H9 (cell line): ENCODE data around the gene ZSCAN9. TPM values are rescaled to one million over a fixed set of nuclear protein-coding genes. Genes with fewer than 3 reads are reported as not detected.

Source experiments
- DNase-seq: peaks from one replicate; pipeline ENCODE4 v3.0.0-alpha.2; 2017
- H2AFZ ChIP-seq: one replicate; pipeline ENCODE4 v1.6.1; 2013; ENCODE audit warnings: mild to moderate bottlenecking, low read length, control low read depth, moderate library complexity
- H2AK5ac ChIP-seq: 2 replicates; pipeline ENCODE4 v1.6.1; 2013; ENCODE audit warnings: low read length, control low read depth, mixed read lengths; ENCODE audit not compliant: insufficient read length
- H2BK120ac ChIP-seq: one replicate; pipeline ENCODE4 v1.6.1; 2013; ENCODE audit warnings: low read depth, mild to moderate bottlenecking, low read length, control low read depth, inconsistent platforms; ENCODE audit not compliant: poor library complexity, severe bottlenecking
- H2BK12ac ChIP-seq: 2 replicates; pipeline ENCODE4 v1.6.1; 2013; ENCODE audit warnings: low read length, control low read depth, mixed read lengths, low read depth; ENCODE audit not compliant: insufficient read length
- H2BK15ac ChIP-seq: 2 replicates; pipeline ENCODE4 v1.6.1; 2013; ENCODE audit warnings: low read depth, low read length, control low read depth
- H2BK20ac ChIP-seq: one replicate; pipeline ENCODE4 v1.6.1; 2013; ENCODE audit warnings: low read depth, mild to moderate bottlenecking, low read length, control low read depth, inconsistent platforms; ENCODE audit not compliant: poor library complexity, severe bottlenecking
- H2BK5ac ChIP-seq: 2 replicates; pipeline ENCODE4 v1.6.1; 2013; ENCODE audit warnings: low read length, control low read depth, mixed read lengths; ENCODE audit not compliant: insufficient read length
- H3K14ac ChIP-seq: 2 replicates; pipeline ENCODE4 v1.6.1; 2013; ENCODE audit warnings: low read length, control low read depth; ENCODE audit not compliant: insufficient read depth
- H3K18ac ChIP-seq: 2 replicates; pipeline ENCODE4 v1.6.1; 2013; ENCODE audit warnings: low read depth, mild to moderate bottlenecking, mixed read lengths, low read length, control low read depth; ENCODE audit not compliant: insufficient read length
- H3K23ac ChIP-seq: 2 replicates; pipeline ENCODE4 v1.6.1; 2013; ENCODE audit warnings: low read length, control low read depth, mixed read lengths, low read depth; ENCODE audit not compliant: insufficient read length
- H3K23me2 ChIP-seq: 2 replicates; pipeline ENCODE4 v1.6.1; 2013; ENCODE audit warnings: low read depth, mild to moderate bottlenecking, mixed read lengths, low read length, control low read depth; ENCODE audit not compliant: insufficient read length, poor library complexity, severe bottlenecking
- H3K27ac ChIP-seq: 2 replicates; pipeline ENCODE4 v1.5.1; 2013; ENCODE audit warnings: low read length, control low read depth, mixed read lengths, low read depth; ENCODE audit not compliant: insufficient read length
- H3K27me3 ChIP-seq: 2 replicates; pipeline ENCODE4 v1.6.1; 2013; ENCODE audit warnings: low read length, control low read depth, inconsistent platforms; ENCODE audit not compliant: insufficient read depth
- H3K4ac ChIP-seq: 2 replicates; pipeline ENCODE4 v1.6.1; 2013; ENCODE audit warnings: low read depth, mild to moderate bottlenecking, control low read depth, inconsistent platforms, low read length, moderate library complexity
- H3K4me1 ChIP-seq: 2 replicates; pipeline ENCODE4 v1.6.1; 2013; ENCODE audit warnings: low read length, control low read depth, inconsistent platforms; ENCODE audit not compliant: insufficient read depth
- H3K4me2 ChIP-seq: 2 replicates; pipeline ENCODE4 v1.6.1; 2013; ENCODE audit warnings: low read length, control low read depth, mixed read lengths; ENCODE audit not compliant: insufficient read length, insufficient read depth
- H3K56ac ChIP-seq: 2 replicates; pipeline ENCODE4 v1.6.1; 2013; ENCODE audit warnings: low read depth, mild to moderate bottlenecking, mixed read lengths, low read length, control low read depth; ENCODE audit not compliant: insufficient read length
- H3K79me1 ChIP-seq: 2 replicates; pipeline ENCODE4 v1.6.1; 2013; ENCODE audit warnings: low read depth, mild to moderate bottlenecking, moderate library complexity, low read length, control low read depth, inconsistent platforms; ENCODE audit not compliant: insufficient read depth, poor library complexity, severe bottlenecking
- H3K79me2 ChIP-seq: 2 replicates; pipeline ENCODE4 v1.6.1; 2013; ENCODE audit warnings: low read length, control low read depth, inconsistent platforms; ENCODE audit not compliant: insufficient read depth
- H3K9ac ChIP-seq: 2 replicates; pipeline ENCODE4 v1.6.1; 2013; ENCODE audit warnings: low read length, control low read depth, mixed read lengths; ENCODE audit not compliant: insufficient read length; ENCODE audit errors: extremely low read depth
- H3K9me3 ChIP-seq: one replicate; pipeline ENCODE4 v1.6.1; 2013; ENCODE audit warnings: low read depth, low read length, inconsistent platforms; ENCODE audit not compliant: control insufficient read depth
- H3T11ph ChIP-seq: one replicate; pipeline ENCODE4 v1.6.1; 2013; ENCODE audit warnings: mild to moderate bottlenecking, low read length, control low read depth, inconsistent platforms
- H4K20me1 ChIP-seq: one replicate; pipeline ENCODE4 v1.6.1; 2013; ENCODE audit not compliant: control insufficient read depth, insufficient read length, insufficient read depth
- H4K5ac ChIP-seq: 2 replicates; pipeline ENCODE4 v1.6.1; 2013; ENCODE audit warnings: low read depth, mild to moderate bottlenecking, mixed read lengths, low read length, control low read depth; ENCODE audit not compliant: insufficient read length
- H4K8ac ChIP-seq: replicated peaks from 2 replicates; pipeline ENCODE4 v1.6.1; 2013; ENCODE audit warnings: low read length, control low read depth, mixed read lengths, low read depth; ENCODE audit not compliant: insufficient read length
- H4K91ac ChIP-seq: 2 replicates; pipeline ENCODE4 v1.6.1; 2013; ENCODE audit warnings: low read depth, mild to moderate bottlenecking, moderate library complexity, mixed read lengths, low read length, control low read depth; ENCODE audit not compliant: insufficient read length
- H3K27ac Mint-ChIP-seq, 3 experiments: 2 replicates in 2 of 3; 3 replicates in 1 of 3; pipeline ENCODE4 v1.8.0; 2020 to 2021; ENCODE audit warnings: mixed read lengths in 3 of 3, mild to moderate bottlenecking in 1 of 3, moderate library complexity in 1 of 3
- H3K27me3 Mint-ChIP-seq: 2 replicates; pipeline ENCODE4 v1.8.0; 2021; ENCODE audit warnings: low read depth, mild to moderate bottlenecking, moderate library complexity, mixed read lengths
- H3K36me3 Mint-ChIP-seq, 3 experiments: 2 replicates in 2 of 3; 3 replicates in 1 of 3; pipeline ENCODE4 v1.8.0; 2020 to 2021; ENCODE audit warnings: low read depth in 3 of 3, mixed read lengths in 3 of 3; ENCODE audit not compliant: insufficient read depth in 1 of 3
- H3K4me1 Mint-ChIP-seq, 2 experiments: 2 replicates each; pipeline ENCODE4 v1.8.0; 2020; ENCODE audit warnings: mixed read lengths in 2 of 2
- H3K4me3 Mint-ChIP-seq, 2 experiments: 2 replicates in 1 of 2; 3 replicates in 1 of 2; pipeline ENCODE4 v1.8.0; 2020 to 2021; ENCODE audit warnings: mild to moderate bottlenecking in 2 of 2, mixed read lengths in 2 of 2, moderate library complexity in 1 of 2
- H3K9me3 Mint-ChIP-seq, 2 experiments: 2 replicates in 1 of 2; 3 replicates in 1 of 2; pipeline ENCODE4 v1.8.0; 2020; ENCODE audit warnings: mild to moderate bottlenecking in 2 of 2, mixed read lengths in 2 of 2, moderate library complexity in 1 of 2
- CTCF ChIP-seq: fragments of 200-600 bp; sonication (generic); conservative IDR thresholded peaks from 3 replicates; pipeline ENCODE4 v1.8.0; 2021; ENCODE audit warnings: antibody characterized with exemption, mild to moderate bottlenecking
- WGBS: extraction: QIAGEN DNeasy Blood & Tissue Kit; methylation state at CpG from one replicate; pipeline ENCODE4 v1.1.7; 2013; ENCODE audit warnings: missing lambda C conversion rate, low lambda C conversion rate, mixed read lengths; ENCODE audit not compliant: insufficient read length; ENCODE audit errors: extremely low coverage; 5-methylcytosine and 5-hydroxymethylcytosine counted together
- total RNA-seq: library from RNA; stranded (reverse); gene quantifications from 2 replicates; pipeline ENCODE4 v1.2.1, GENCODE V29; 2021

The ZSCAN9 gene
- total RNA-seq, 1 experiment from 2014 or later, result 11.5 TPM

GRCh38 chr6:28252009-28252975 lies 27.2 kb downstream of the ZSCAN9 start, which contains the start of gene ZKSCAN4:
Gene ZKSCAN4 (minus strand): TSS chr6:28252269. CDS start chr6:28251980, 289 bp downstream.
- peaks cover 3% of the 10 kb centered on the region; the same call in 1 of the 2 replicates for H3K79me2 ChIP-seq
- no peak within 1 kb of the TSS for H3K27ac ChIP-seq
- Mint-ChIP-seq H3K36me3 (peaks cover 0 to 16% (median 10%) of the 10 kb centered on the region in 3 experiments; a peak in 5 of 7 replicates), H3K4me1 (peaks cover 13 to 14% of the 10 kb centered on the region in 2 experiments), H3K27me3 (peaks cover 1% of the 10 kb centered on the region; the same call in 1 of the 2 replicates), H3K4me3 (peak within 1 kb of the TSS; percentile 96 to 98), H3K27ac (peak within 1 kb of the TSS; percentile 85 to 93 (median 93); a peak in 6 of 7 replicates), H3K9me3 (no peaks in the 10 kb centered on the region)
- WGBS, result no CpG with 5 or more reads among the region's 14 CpGs
- no peak within 1 kb of the TSS for H3K14ac ChIP-seq
- DNase-seq, result peak; percentile 79
- H2BK5ac ChIP-seq, result no peak within 1 kb of the TSS
- H3K18ac ChIP-seq, result no peak within 1 kb of the TSS
- no peaks in the 10 kb centered on the region for H4K20me1 ChIP-seq
- no peak within 1 kb of the TSS for H3K56ac ChIP-seq
- no peaks in the 10 kb centered on the region for H3K79me1 ChIP-seq
- TF ChIP-seq CTCF, result no peak
- no peak within 1 kb of the TSS for H3T11ph ChIP-seq
- peaks cover 4% of the 10 kb centered on the region for H3K23me2 ChIP-seq
- no peak within 1 kb of the TSS for H4K5ac ChIP-seq
- no peak within 1 kb of the TSS for H4K8ac ChIP-seq
- no peak within 1 kb of the TSS for H4K91ac ChIP-seq
- no peak within 1 kb of the TSS for H3K23ac ChIP-seq
- H3K4me2 ChIP-seq, result peak within 1 kb of the TSS; percentile 69
- no peaks in the 10 kb centered on the region for H3K4me1 ChIP-seq
- H2BK12ac ChIP-seq, result no peak within 1 kb of the TSS
- H2BK15ac ChIP-seq, result no peak within 1 kb of the TSS
- H3K9ac ChIP-seq, result peak within 1 kb of the TSS; percentile 82
- H2AK5ac ChIP-seq, result no peak within 1 kb of the TSS
- no peaks in the 10 kb centered on the region for H3K27me3 ChIP-seq
- no peak within 1 kb of the TSS for H2BK120ac ChIP-seq
- H3K4ac ChIP-seq, result no peak within 1 kb of the TSS
- no peaks in the 10 kb centered on the region for H3K9me3 ChIP-seq
- H2BK20ac ChIP-seq, result no peak within 1 kb of the TSS
- H2AFZ ChIP-seq, result no peak within 1 kb of the TSS
